ENCODE results near the gene NASP. TPM values are rescaled to one million over a fixed set of nuclear protein-coding genes. Genes with fewer than 3 reads are reported as not detected.

NASP gene
- total and polyA plus RNA-seq, 2 of the 13 experiments (the other 11 are each of a cell fraction or from before 2014, with no cell fraction given), result 132 to 256 TPM

DNA sequence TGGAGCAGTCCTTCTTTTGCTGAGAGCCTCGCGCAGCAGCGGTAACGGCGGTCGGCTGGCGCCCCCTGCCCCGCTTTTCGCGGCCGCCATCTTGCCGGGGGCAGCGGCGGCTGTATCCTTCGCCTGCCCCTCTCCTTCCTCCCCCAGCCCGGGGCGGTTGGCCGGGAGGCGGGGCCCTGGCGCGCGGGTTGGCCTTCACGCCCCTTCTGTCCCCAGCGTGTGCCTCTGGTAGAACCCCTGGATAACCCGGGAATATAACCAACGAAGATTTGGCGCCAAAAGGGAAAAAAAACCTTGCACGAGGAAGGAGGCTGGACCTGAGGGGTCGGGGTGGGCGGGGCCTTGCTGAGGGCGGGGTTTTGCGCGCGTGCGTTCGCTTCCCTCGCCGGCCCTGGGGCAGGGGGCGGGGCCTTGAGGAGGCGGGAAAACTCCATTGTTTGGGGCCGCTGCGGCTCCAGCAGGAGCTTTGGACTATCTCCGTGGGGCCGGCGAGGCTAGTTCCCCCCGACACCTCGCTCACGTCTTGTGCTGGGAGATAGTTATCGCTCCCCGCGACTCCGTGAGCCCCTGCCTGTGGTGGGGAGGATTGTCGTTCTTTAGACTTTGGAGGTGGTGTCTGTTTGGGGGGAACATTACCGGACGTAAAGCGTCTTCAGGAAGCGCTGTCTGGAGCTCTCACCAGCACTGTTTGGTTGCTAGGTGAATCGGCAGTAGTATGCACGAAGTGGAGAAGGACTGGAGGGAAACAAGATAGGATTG, 689 bp downstream of the NASP start (continued):
- no peak for TF ChIP-seq ZNF75D (CRISPR knock-in tag; IDR thresholded peaks at IDR 0.05; ENCODE audit: borderline replicate concordance)
- no peak for TF ChIP-seq JUND (CRISPR knock-in tag; IDR thresholded peaks at IDR 0.05)
- TF ChIP-seq HNF4A (CRISPR knock-in tag; IDR thresholded peaks at IDR 0.05), result no peak; the same call in 1 of the 2 replicates
- TF ChIP-seq GATA4 (IDR thresholded peaks at IDR 0.05; ENCODE audit: borderline replicate concordance, low read depth), result no peak
- TF ChIP-seq ZNF331 (CRISPR knock-in tag; IDR thresholded peaks at IDR 0.05), result no peak
- no peak for TF ChIP-seq ZNF484 (CRISPR knock-in tag; IDR thresholded peaks at IDR 0.05; ENCODE audit: borderline replicate concordance, low read depth)
- TF ChIP-seq ZBTB7B (CRISPR knock-in tag; IDR thresholded peaks at IDR 0.05), result no peak
- no peak; the same call in 1 of the 2 replicates for TF ChIP-seq HDAC1 (CRISPR knock-in tag; IDR thresholded peaks at IDR 0.05)
- TF ChIP-seq ZC3H4 (CRISPR knock-in tag; IDR thresholded peaks at IDR 0.05; ENCODE audit: borderline replicate concordance), result no peak
- no peak for TF ChIP-seq NFIC (IDR thresholded peaks at IDR 0.05; ENCODE audit: low read length)
- TF ChIP-seq KLF6 (CRISPR knock-in tag; IDR thresholded peaks at IDR 0.05), result no peak; the same call in 1 of the 2 replicates
- 0 out of 2 replicates have a peak, but pooled peaks have one; percentile 20 for TF ChIP-seq ZNF768 (CRISPR knock-in tag; IDR thresholded peaks at IDR 0.05)
- no peak for TF ChIP-seq HOXA9 (CRISPR knock-in tag; IDR thresholded peaks at IDR 0.05; ENCODE audit: borderline replicate concordance)
- TF ChIP-seq RNF2 (conservative IDR thresholded peaks at IDR 0.05; ENCODE audit: low read depth), result no peak
- TF ChIP-seq, protein P1, sequence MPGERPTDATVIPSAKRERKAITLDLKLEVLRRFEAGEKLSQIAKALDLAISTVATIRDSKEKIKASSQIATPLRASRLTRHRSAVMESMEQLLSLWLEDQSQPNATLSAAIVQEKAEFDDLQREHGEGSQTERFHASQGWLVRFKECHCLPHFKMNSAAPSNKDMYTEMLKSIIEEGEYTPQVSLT (CRISPR knock-in tag; IDR thresholded peaks at IDR 0.05; ENCODE audit: borderline replicate concordance, low read depth), result no peak
- TF ChIP-seq POLR2G (IDR thresholded peaks at IDR 0.05; ENCODE audit: low read depth, low read length), result no peak
- no peak for TF ChIP-seq KLF12 (CRISPR knock-in tag; IDR thresholded peaks at IDR 0.05; ENCODE audit: borderline replicate concordance)
- peak; percentile 21; the same call in 1 of the 2 replicates for TF ChIP-seq FOXK1 (CRISPR knock-in tag; IDR thresholded peaks at IDR 0.05; ENCODE audit: borderline replicate concordance, low read depth)
- 0 out of 2 replicates have a peak, but pooled peaks have one; percentile 6 for TF ChIP-seq ZSCAN20 (CRISPR knock-in tag; IDR thresholded peaks at IDR 0.05; ENCODE audit: borderline replicate concordance)
- TF ChIP-seq NBN (conservative IDR thresholded peaks at IDR 0.05), result no peak
- TF ChIP-seq SP2 (CRISPR knock-in tag; IDR thresholded peaks at IDR 0.05), result no peak
- TF ChIP-seq, protein P2, sequence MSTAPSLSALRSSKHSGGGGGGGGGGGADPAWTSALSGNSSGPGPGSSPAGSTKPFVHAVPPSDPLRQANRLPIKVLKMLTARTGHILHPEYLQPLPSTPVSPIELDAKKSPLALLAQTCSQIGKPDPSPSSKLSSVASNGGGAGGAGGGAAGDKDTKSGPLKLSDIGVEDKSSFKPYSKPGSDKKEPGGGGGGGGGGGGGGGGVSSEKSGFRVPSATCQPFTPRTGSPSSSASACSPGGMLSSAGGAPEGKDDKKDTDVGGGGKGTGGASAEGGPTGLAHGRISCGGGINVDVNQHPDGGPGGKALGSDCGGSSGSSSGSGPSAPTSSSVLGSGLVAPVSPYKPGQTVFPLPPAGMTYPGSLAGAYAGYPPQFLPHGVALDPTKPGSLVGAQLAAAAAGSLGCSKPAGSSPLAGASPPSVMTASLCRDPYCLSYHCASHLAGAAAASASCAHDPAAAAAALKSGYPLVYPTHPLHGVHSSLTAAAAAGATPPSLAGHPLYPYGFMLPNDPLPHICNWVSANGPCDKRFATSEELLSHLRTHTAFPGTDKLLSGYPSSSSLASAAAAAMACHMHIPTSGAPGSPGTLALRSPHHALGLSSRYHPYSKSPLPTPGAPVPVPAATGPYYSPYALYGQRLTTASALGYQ (CRISPR knock-in tag; IDR thresholded peaks at IDR 0.05), result no peak
- TF ChIP-seq ZNF251 (CRISPR knock-in tag; IDR thresholded peaks at IDR 0.05), result no peak
- TF ChIP-seq RFXAP (CRISPR knock-in tag; IDR thresholded peaks at IDR 0.05; ENCODE audit: borderline replicate concordance), result no peak; the same call in 1 of the 2 replicates
- TF ChIP-seq, protein P3, sequence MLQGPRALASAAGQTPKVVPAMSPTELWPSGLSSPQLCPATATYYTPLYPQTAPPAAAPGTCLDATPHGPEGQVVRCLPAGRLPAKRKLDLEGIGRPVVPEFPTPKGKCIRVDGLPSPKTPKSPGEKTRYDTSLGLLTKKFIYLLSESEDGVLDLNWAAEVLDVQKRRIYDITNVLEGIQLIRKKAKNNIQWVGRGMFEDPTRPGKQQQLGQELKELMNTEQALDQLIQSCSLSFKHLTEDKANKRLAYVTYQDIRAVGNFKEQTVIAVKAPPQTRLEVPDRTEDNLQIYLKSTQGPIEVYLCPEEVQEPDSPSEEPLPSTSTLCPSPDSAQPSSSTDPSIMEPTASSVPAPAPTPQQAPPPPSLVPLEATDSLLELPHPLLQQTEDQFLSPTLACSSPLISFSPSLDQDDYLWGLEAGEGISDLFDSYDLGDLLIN (CRISPR knock-in tag; IDR thresholded peaks at IDR 0.05; ENCODE audit: borderline replicate concordance), result 0 out of 2 replicates have a peak, but pooled peaks have one; percentile 19
- 0 out of 2 replicates have a peak, but pooled peaks have one; percentile 53 for TF ChIP-seq ISX (CRISPR knock-in tag; conservative IDR thresholded peaks at IDR 0.05)
- 0 out of 2 replicates have a peak, but pooled peaks have one; percentile 68 for TF ChIP-seq TOPORS (CRISPR knock-in tag; IDR thresholded peaks at IDR 0.05)

All from HepG2 (cell line).